HG02840 (cell line): ENCODE measurements around the gene PPM1K.

Source experiments
- ATAC-seq: cut with Tn5 transposase; IDR thresholded peaks from one replicate; pipeline ENCODE4 v1.9.1; 2021; ENCODE audit warnings: mild to moderate bottlenecking, moderate library complexity, moderate number of reproducible peaks; ENCODE audit not compliant: unreplicated experiment, low FRiP score

Gene PPM1K

DNA sequence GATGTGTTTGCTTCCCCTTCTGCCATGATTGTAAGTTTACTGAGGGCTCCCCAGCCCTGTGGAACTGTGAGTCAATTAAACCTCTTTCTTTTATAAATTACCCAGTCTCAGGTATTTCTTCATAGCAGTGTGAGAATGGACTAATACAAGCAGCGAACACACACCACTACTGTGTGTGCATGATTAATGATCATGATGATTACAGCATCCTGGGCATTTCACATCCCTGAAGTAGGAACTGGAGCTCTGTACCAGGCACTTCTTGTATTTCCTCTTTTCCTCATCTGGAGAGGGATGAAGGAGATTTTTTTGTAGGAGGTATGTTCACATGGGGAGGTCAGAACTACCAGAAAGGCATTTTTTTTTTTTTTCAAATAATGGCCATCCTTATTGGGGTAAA lies 60.8 kb downstream of the PPM1K start:
- ATAC-seq: no peak

- ATAC-seq: no peak
Observed at GRCh38 chr4:88219099-88219498, 65.3 kb downstream of the PPM1K start.

- ATAC-seq: no peak
Observed at GRCh38 chr4:88217169-88217568, 67.2 kb downstream of the PPM1K start.

GRCh38 chr4:88216395-88216794 lies 68.0 kb downstream of the PPM1K start:
- ATAC-seq: no peak

DNA sequence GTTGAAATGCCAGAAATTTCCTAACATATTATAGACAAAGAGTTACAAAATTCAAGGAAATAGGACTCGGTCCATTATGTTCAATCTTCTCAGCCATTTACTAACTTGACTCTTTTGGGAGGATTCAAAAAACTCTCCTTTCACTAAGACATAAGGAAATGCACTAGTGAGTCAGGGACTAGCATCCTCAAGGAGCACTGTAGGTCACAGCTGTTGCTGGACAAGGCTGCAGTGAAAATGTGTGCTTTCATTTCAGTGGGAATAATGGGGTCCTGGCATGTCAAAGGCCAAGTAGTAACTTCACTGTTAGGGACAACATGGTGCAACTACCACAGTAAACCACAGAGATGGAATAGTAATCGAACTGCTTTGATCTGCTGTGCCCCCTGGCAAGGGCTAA lies 69.0 kb downstream of the PPM1K start:
- ATAC-seq: no peak

GRCh38 chr4:88212253-88212561 lies 72.2 kb downstream of the PPM1K start:
- no peak for ATAC-seq

DNA sequence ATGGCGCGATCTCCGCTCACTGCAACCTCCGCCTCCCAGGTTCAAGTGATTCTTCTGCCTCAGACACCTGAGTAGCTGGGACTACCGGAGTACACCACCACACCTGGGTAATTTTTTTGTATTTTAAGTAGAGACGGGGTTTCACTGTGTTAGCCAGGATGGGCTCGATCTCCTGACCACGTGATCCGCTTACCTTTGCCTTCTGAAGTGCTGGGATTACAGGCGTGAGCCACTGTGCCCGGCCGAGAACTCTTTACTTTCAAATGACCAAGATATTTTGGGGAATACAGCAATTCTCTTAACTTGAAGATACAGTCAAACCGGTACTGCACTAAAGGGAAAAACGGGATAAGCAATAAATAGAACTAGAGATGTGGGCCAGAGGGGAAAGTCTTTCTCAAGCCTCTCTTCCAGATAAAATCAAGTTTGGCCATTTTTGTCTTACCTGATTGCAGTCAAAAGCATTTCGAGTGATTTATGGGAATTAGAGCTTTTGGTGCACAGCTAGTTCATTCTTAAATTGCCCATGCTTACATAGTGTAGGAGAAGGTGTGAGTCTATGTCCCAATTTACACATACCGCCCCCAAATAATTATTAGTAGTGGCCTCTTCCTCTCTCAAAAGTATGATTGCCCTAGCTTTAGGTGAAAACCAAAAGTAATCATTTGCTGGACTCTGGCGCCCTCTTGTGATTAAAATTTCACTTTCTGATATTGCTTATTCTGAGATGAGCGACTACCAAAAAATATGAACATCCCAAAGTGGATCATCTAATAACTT lies 72.7 kb downstream of the PPM1K start:
- no peak for ATAC-seq

GRCh38 chr4:88208156-88208555 lies 76.2 kb downstream of the PPM1K start:
- no peak for ATAC-seq
